SW480 (cell line): Measurements from ENCODE around the gene CASP12.

Experiments used
- DNase-seq: peaks from one replicate; pipeline ENCODE4 v3.0.0-alpha.2; 2016; ENCODE audit warnings: low spot score

CASP12 gene

GRCh38 chr11:104837969-104838639 is 60.2 kb downstream of the CASP12 start:
- DNase-seq: no peak

DNA sequence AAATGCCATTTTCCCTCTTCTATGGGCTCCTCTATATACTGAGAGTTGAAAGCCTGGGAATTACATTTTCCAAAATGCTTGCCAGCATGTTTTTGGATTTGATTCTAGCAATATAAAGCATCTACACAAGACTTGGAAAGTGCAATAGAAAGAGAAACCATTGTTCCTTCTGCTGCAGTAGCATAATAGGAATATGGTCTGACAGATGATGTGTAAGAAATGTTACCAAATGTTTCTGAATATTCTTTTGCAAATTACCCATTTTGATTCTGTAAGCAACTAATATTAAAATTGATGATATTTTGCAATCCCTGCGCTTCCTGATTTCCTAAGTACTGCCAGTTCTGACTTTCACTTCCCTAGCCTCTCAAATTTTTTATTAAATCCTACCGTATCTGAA is 61.6 kb downstream of the CASP12 start:
- no peak for DNase-seq
